DND-41 (cell line): ENCODE measurements around the gene MYLK3.
A peak's percentile ranks its signal among the peaks of the same experiment; 100 is the strongest.

Source experiments
- ATAC-seq: fragments of 200-7000 bp; cut with Tn5 transposase; 3 replicates; pipeline ENCODE4 v1.9.1; 2021; ENCODE audit warnings: low read depth; ENCODE audit not compliant: insufficient read depth
- DNase-seq: peaks from one replicate; pipeline ENCODE4 v3.0.0-alpha.2; 2020
- H2AFZ ChIP-seq: 2 replicates; pipeline ENCODE4 v1.6.0; 2012; ENCODE audit warnings: low read depth, low read length
- H3K27ac ChIP-seq: 2 replicates; pipeline ENCODE4 v1.5.1; 2012; ENCODE audit warnings: low read length, inconsistent platforms
- H3K27me3 ChIP-seq: fragments of 200-600 bp; sonication (generic); 2 replicates; pipeline ENCODE4 v1.6.0; 2012; ENCODE audit warnings: low read length, mild to moderate bottlenecking, inconsistent platforms; ENCODE audit not compliant: insufficient read depth, poor library complexity
- H3K36me3 ChIP-seq: 2 replicates; pipeline ENCODE4 v1.5.1; 2012; ENCODE audit warnings: low read length, inconsistent platforms; ENCODE audit not compliant: insufficient read depth
- H3K4me1 ChIP-seq: 2 replicates; pipeline ENCODE4 v1.5.1; 2012; ENCODE audit warnings: mild to moderate bottlenecking, low read length; ENCODE audit not compliant: insufficient read depth
- H3K4me2 ChIP-seq: 2 replicates; pipeline ENCODE4 v1.6.0; 2012; ENCODE audit warnings: mild to moderate bottlenecking, moderate library complexity, low read length, inconsistent platforms; ENCODE audit not compliant: insufficient read depth
- H3K4me3 ChIP-seq, 2 experiments: fragments of 200-600 bp in 1 of 2; shearing (Covaris generic) in 1 of 2; 2 replicates each; pipeline ENCODE4 v1.5.1; 2012 to 2016; ENCODE audit warnings: inconsistent platforms in 2 of 2, low read length in 2 of 2, mild to moderate bottlenecking in 2 of 2, low read depth in 1 of 2, moderate library complexity in 1 of 2
- H3K79me2 ChIP-seq: 2 replicates; pipeline ENCODE4 v1.6.0; 2012; ENCODE audit warnings: low read length, inconsistent platforms; ENCODE audit not compliant: insufficient read depth
- H3K9ac ChIP-seq: 2 replicates; pipeline ENCODE4 v1.6.0; 2012; ENCODE audit warnings: low read depth, mild to moderate bottlenecking, inconsistent platforms, low read length, moderate library complexity
- H3K9me3 ChIP-seq: 2 replicates; pipeline ENCODE4 v1.5.1; 2012; ENCODE audit warnings: low read length, moderate library complexity, mild to moderate bottlenecking, inconsistent platforms; ENCODE audit not compliant: insufficient read depth, severe bottlenecking
- H4K20me1 ChIP-seq: 2 replicates; pipeline ENCODE4 v1.6.0; 2012; ENCODE audit warnings: low read length; ENCODE audit not compliant: insufficient read depth
- EZH2 ChIP-seq: IDR thresholded peaks from 3 replicates; pipeline ENCODE4 v1.6.1; 2012; ENCODE audit warnings: borderline replicate concordance, low read depth, mild to moderate bottlenecking, moderate library complexity, low read length, inconsistent platforms; ENCODE audit not compliant: severe bottlenecking
- TF ChIP-seq, protein P1 (sequence below): IDR thresholded peaks from 2 replicates; pipeline ENCODE4 v1.5.1; 2012; ENCODE audit warnings: borderline replicate concordance, low read length, moderate library complexity, mild to moderate bottlenecking; ENCODE audit not compliant: poor library complexity, severe bottlenecking; ENCODE audit errors: extremely low read depth

Gene MYLK3

DNA sequence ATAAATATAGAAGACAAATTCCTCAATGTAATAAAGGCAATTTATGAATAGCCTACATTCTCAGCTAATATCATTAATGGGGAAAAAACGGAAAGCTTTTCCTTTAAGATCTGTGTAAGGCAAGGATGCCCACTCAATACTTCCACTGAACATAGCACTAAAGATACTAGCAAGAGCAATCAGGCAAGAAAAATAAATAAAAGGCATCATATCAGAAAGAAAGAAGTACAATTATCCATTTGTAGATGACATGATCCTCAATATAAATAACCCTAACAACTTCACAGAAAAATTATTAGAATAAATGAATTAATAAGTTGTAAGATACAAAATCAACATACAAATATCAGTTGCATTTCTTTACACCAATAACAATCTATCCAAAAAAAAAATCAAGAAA, 45.7 kb upstream of the MYLK3 start:
- TF ChIP-seq, protein P1, sequence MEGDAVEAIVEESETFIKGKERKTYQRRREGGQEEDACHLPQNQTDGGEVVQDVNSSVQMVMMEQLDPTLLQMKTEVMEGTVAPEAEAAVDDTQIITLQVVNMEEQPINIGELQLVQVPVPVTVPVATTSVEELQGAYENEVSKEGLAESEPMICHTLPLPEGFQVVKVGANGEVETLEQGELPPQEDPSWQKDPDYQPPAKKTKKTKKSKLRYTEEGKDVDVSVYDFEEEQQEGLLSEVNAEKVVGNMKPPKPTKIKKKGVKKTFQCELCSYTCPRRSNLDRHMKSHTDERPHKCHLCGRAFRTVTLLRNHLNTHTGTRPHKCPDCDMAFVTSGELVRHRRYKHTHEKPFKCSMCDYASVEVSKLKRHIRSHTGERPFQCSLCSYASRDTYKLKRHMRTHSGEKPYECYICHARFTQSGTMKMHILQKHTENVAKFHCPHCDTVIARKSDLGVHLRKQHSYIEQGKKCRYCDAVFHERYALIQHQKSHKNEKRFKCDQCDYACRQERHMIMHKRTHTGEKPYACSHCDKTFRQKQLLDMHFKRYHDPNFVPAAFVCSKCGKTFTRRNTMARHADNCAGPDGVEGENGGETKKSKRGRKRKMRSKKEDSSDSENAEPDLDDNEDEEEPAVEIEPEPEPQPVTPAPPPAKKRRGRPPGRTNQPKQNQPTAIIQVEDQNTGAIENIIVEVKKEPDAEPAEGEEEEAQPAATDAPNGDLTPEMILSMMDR = no peak
- TF ChIP-seq EZH2 = no peak
- Histone ChIP-seq H3K9ac (no peak overlapping the region), H3K27ac (no peak overlapping the region), H3K9me3 (peaks cover 11% of the 10 kb centered on the region), H3K4me3 (no peak overlapping the region), H3K27me3 (no peaks in the 10 kb centered on the region), H2AFZ (no peak overlapping the region), H3K79me2 (no peaks in the 10 kb centered on the region), H3K4me1 (no peaks in the 10 kb centered on the region), H4K20me1 (no peaks in the 10 kb centered on the region), H3K36me3 (peaks cover 10% of the 10 kb centered on the region; the same call in 1 of the 2 replicates), H3K4me2 (no peak overlapping the region)
- no peak for DNase-seq
- no peak for ATAC-seq

GRCh38 chr16:46790599-46791270, 42.6 kb upstream of the MYLK3 start:
- H3K27me3 ChIP-seq = no peaks in the 10 kb centered on the region
- no peak overlapping the region for H3K4me3 ChIP-seq
- no peaks in the 10 kb centered on the region for H3K4me1 ChIP-seq
- H3K79me2 ChIP-seq = no peaks in the 10 kb centered on the region
- H3K27ac ChIP-seq = no peak overlapping the region
- no peak overlapping the region for H3K4me2 ChIP-seq
- DNase-seq = no peak
- no peaks in the 10 kb centered on the region for H4K20me1 ChIP-seq
- H2AFZ ChIP-seq = no peak overlapping the region
- H3K9ac ChIP-seq = no peak overlapping the region
- TF ChIP-seq EZH2 = no peak
- TF ChIP-seq, protein P1 = no peak
- no peak for ATAC-seq
- H3K36me3 ChIP-seq = no peaks in the 10 kb centered on the region
- peaks cover 5% of the 10 kb centered on the region for H3K9me3 ChIP-seq

DNA sequence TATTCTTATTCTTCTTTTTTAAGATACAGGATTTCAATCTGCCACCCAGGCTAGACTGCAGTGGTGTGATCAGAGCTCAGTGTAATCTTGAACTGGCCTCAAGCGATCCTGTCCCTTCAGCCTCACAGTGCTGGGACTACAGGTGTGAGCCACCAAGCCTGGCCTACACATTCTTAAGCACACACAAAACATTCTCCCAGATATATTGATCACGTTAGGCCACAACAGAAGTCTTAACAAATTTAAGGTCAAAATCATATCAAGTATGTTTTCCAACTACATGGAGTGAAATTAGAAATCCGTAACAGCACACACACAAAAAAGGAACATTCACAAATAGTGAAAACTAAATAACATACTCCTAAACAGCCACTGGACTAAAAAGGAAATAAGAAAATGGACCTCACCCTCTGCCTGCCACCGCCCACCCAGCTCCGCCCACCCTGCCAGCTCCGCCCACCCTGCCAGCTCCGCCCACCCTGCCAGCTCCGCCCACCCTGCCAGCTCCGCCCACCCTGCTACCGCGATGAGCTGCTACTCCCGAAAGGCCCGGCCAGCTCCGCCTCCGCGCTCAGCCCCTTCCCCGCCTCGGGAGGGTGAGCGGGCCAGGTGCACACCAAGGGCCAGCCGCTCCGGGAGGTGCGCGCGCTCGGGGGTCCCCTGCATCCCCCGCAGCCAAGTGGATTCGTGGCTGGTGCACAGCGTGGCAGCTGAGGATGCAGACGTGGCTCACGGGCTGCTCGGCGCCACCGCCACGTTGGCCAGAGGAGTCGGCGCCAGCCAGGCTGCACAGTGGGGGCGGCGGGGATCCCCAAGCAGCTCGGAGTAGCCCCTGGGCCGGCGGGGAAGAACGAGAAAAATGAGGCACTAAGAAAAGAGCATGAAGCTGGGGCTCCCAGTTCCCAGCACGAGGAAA, 41.6 kb upstream of the MYLK3 start:
- TF ChIP-seq, protein P1 = no peak
- no peak for TF ChIP-seq EZH2
- no peak overlapping the region for H3K27ac ChIP-seq
- no peak overlapping the region for H3K4me3 ChIP-seq
- no peaks in the 10 kb centered on the region for H3K36me3 ChIP-seq
- no peak overlapping the region for H3K9ac ChIP-seq
- no peak overlapping the region for H2AFZ ChIP-seq
- ATAC-seq = peak; percentile 57; the same call in 2 of the 3 replicates
- H3K79me2 ChIP-seq = no peaks in the 10 kb centered on the region
- H3K9me3 ChIP-seq = no peaks in the 10 kb centered on the region
- H4K20me1 ChIP-seq = no peaks in the 10 kb centered on the region
- no peak overlapping the region for H3K4me2 ChIP-seq
- DNase-seq = peak; percentile 20
- no peaks in the 10 kb centered on the region for H3K27me3 ChIP-seq
- H3K4me1 ChIP-seq = no peaks in the 10 kb centered on the region
